HG03103 (cell line): Measurements from ENCODE around the gene JOSD1.

ENCODE experiments used
- ATAC-seq: cut with Tn5 transposase; IDR thresholded peaks from one replicate; pipeline ENCODE4 v1.9.1; 2021; ENCODE audit warnings: low read depth; ENCODE audit not compliant: unreplicated experiment

Gene JOSD1

DNA sequence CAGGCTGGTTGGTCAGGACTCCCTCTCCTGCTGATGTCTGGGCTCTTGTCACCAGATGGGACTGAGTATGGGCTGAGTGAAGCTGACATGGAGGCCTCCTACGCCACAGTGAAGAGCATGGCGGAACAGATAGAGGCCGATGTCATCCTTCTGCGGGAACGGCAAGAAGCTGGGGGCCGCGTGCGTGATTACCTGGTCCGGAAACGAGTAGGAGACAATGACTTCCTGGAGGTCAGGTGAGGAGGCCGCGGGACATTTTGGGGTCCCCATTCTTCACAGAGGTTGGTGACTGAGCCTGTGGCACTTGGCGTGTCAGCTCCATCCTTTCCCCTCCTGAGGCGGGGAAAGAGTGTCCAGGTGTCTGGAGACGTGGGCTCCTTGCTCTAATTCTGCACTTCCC is 15.1 kb upstream of the JOSD1 start:
- ATAC-seq, result no peak

DNA sequence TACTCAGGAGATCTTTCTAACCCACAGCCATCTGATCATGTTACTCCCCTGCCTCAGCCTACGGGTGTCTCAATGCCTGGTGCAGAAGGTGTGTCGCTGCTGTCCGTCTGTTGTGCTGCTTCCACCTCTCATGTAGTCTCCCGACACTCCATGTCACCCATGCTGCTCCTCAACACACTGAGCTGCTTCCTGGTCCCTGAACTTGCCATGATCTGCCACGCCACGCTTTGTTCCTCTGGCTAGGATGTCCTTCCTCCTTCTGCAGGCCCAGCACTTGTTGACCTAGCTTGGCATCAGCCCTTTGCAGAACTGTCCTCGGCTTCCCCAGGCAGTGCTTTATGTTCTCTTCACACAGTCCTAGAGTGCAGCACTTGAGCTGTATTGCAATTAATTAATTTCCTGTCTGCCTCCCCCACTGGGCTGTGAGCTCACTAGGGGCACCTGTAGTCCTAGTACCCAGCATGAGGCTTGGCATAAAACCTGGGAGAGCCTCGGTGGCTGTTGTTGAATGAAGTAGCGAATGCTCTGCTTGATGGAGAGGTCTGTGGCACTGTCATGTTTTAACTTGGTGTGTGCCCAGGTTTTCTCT is 14.5 kb upstream of the JOSD1 start:
- no peak for ATAC-seq

- no peak for ATAC-seq
Measured at GRCh38 chr22:38713921-38714320, 13.2 kb upstream of the JOSD1 start.

- ATAC-seq, result no peak
Measured at GRCh38 chr22:38712486-38713207, 11.9 kb upstream of the JOSD1 start.

DNA sequence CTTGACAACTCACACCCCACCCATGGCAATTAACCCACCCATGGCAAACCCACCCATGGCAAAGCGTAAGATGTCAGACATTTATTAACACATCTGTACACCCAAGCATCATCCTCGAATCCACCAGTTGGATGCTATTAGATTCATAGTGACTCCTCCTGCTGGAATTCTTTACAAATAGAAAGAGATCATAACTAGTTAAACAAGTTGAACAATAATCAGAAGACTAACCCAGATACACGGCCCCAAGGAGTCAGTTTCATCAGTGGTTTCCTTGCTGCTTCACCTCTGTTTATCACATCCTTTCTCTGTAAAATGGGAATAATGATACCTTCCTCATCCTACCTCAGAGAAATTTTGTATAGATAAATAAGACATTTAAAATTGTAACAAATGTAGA is 10.1 kb upstream of the JOSD1 start:
- ATAC-seq, result no peak

DNA sequence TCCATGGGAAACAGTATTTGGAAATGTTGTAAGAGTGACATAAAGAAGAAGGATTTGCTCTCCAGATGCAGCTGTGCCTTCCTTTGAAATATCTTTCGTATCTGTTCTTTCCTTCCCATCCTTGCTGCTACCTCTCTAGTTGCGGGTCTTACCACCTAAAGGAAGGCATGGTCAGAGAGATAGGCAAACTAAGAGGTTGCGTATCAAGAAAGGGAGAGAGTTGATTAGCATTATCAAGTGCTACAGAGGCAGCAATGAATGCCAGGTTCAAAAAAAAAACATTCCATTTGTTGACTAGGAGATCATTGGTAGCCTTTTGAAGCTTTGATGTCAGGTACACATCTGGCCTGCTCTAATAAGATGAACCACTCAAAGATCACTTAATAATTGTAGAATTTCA is 9.6 kb upstream of the JOSD1 start:
- no peak for ATAC-seq

DNA sequence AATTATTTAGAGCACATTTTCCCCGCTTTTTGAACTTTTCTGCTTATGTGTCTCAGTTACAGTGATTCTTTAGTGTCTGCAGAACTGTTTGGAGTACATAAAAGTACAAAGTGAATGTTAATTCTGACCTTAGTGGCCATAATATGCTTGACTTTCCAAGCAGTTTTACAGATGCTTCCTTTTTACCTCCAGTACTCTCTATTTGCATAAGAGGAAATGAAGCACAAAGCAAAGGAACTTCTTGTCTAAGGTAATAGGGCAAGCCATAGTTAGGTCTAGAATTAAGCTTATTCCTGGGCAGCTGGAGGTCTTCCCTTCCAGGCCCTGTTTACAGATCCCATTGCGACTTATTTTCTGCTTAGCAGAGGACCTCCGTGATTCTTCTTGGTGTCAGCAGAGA is 8.6 kb upstream of the JOSD1 start:
- ATAC-seq, result no peak

GRCh38 chr22:38707984-38708383 is 7.2 kb upstream of the JOSD1 start:
- no peak for ATAC-seq

- ATAC-seq, result no peak
Measured at GRCh38 chr22:38707346-38707745, 6.6 kb upstream of the JOSD1 start.

DNA sequence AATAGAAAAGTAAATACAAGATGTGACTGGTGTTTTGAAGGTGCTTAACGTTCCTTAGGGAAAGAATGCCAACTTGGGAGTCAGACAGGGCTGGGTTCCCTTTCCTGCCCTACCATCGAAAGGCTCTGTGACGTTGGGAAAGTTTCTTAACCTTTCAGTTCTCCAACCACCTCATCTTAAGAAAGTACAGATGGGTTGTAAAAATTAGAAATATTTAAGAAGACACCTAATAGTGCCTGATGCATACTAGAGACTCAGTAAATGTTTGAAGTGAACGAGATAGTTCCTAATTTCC is 6.1 kb upstream of the JOSD1 start:
- ATAC-seq, result no peak

GRCh38 chr22:38706101-38706900 is 5.6 kb upstream of the JOSD1 start:
- no peak for ATAC-seq

DNA sequence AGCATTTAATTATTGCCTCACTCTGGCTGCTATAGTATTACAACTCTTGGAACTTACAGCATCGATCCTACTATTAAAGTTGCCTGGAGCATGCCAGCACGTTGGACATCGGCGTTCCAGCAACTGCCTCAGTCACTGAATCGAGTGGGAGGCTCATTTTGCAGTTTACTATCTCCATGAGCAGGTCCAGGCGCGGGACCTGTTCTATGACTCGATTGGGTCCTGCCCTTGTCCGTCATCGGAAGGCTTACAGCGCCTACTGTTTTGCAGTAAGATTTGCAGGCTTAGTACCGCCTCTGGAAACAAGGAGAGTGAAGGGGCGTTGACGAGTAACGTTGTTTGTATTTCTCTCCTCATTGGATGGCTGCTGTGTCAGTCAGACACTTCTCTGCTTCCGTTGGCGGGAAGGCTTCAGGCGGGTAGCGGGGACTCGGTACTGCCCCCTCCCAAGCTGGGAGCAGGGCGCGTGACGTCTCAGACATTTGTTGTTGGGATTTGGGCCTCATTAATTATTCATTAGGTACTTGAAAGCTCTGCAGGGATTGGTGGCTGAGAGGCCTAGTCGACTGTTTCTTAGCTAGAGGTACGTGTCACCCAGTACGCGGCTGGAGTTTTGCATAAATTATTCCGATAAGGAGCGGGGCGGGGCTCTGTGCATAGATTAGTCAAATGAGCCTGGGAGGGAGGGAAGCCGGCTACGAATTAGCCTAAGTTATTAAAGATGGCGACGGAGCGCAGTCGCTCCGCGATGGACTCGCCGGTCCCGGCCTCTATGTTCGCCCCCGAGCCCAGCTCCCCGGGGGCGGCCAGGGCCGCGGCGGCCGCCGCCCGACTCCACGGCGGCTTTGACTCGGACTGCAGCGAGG is 4.7 kb upstream of the JOSD1 start, which contains the start of gene GTPBP1:
GTPBP1 (plus strand) TSS at position 710 of the 866 bp plus-strand sequence; CDS start at position 722, 12 bp downstream.
- peak; percentile 77 for ATAC-seq

GRCh38 chr22:38704654-38705234 is 4.0 kb upstream of the JOSD1 start:
- no peak for ATAC-seq

- ATAC-seq, result peak; percentile 3
Measured at GRCh38 chr22:38700270-38700788, 414 bp downstream of the JOSD1 start.

DNA sequence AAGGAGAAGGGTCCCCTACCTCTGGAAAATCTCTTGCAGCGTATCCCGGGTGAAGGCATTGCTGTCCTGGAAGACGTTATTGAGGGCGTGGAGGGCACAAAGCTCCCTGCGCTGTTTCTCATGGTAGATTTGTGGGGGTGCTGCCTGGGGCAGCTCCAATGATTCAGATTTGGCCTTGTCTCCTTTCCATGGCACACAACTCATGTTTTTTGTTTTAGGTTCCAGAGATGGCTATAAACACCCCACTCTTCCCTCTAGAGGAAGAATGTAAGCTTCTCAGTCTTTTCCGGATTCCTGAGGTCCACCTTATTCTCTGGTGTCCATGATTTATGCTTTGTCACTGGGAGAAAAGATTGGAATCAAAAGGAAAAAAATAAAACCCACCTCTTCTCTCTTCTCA is 959 bp downstream of the JOSD1 start:
- no peak for ATAC-seq

DNA sequence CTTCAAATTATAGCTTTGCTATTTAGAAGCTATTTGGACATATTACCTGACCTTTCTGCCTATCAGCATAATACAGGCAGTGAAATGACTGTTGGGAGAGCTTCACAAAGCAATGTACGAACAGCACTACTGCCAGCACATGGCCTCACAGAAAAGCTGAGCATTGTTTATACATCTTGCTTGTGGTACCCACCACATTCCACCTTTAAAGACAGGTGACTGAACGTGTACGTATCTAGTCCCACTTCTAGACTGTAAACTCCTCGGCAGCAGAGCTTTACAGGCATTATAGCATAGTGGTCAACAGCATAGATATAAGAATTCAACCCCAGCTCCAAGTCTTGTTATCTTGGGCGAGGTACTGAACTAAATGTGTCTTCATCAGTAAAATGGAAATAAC is 1.6 kb downstream of the JOSD1 start:
- no peak for ATAC-seq

DNA sequence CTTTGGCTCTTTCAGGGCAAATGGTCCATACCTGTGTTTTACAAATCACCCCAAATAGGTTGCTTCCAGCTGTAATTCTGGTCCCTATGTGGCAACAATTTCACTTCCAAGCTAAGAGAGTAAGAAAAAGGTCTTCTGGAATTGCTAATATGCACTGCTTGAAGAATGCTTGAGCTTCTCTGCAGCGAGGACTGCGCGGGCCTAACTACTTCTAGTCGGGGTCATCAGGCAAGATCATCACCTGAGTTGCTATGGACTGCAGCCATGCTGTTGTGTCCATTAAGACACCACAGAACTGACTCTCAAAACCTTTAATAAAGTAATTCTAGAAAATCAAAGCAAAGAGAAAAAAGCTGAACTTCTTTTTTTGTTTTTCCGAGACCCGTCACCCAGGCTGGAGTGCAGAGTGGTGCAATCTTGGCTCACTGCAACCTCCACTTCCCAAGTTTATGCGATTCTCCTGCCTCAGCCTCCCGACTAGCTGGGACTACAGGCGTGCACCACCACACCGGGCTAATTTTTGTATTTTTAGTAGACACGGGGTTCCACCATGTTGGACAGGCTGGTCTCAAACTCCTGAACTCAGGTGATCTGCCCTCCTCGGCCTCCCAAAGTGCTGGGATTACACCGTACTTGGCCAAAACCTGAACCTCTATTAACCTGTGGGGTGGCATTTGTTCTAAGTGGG is 2.2 kb downstream of the JOSD1 start:
- no peak for ATAC-seq

- ATAC-seq, result no peak
Measured at GRCh38 chr22:38697425-38698089, 3.2 kb downstream of the JOSD1 start.
